Lower lobe of right lung (tissue), 2 donors: Measurements from ENCODE around the gene OGDH. TPM values are rescaled to one million over a fixed set of nuclear protein-coding genes. Genes with fewer than 3 reads are reported as not detected.
A peak's percentile ranks its signal among the peaks of the same experiment; 100 is the strongest.

Experiments used
- ATAC-seq, 2 donors: fragments of 200-7000 bp; cut with Tn5 transposase; one replicate each; pipeline ENCODE4 v1.9.1; 2020 to 2022; ENCODE audit warnings: mild to moderate bottlenecking in 2 of 2, moderate library complexity in 2 of 2
- DNase-seq: peaks from one replicate; pipeline ENCODE4 v3.0.0-alpha.2; 2020
- H3K27ac ChIP-seq: fragments of 200-600 bp; one replicate; pipeline ENCODE4 v1.8.0; 2022
- H3K27me3 ChIP-seq: fragments of 200-600 bp; one replicate; pipeline ENCODE4 v1.8.0; 2022; ENCODE audit warnings: low read depth
- H3K36me3 ChIP-seq: fragments of 200-600 bp; one replicate; pipeline ENCODE4 v1.8.0; 2022; ENCODE audit warnings: mild to moderate bottlenecking
- H3K4me1 ChIP-seq: fragments of 200-600 bp; one replicate; pipeline ENCODE4 v1.8.0; 2022
- H3K4me3 ChIP-seq: fragments of 200-600 bp; one replicate; pipeline ENCODE4 v1.8.0; 2022; ENCODE audit warnings: mild to moderate bottlenecking
- H3K9me3 ChIP-seq: fragments of 200-600 bp; one replicate; pipeline ENCODE4 v1.8.0; 2022
- intact Hi-C: fragments of 100-400 bp; cut with DNase I; formaldehyde crosslinking; loops from one replicate; pipeline ENCODE4 v1.11.0; 2022
- total RNA-seq: library from RNA; stranded (reverse); fragmentation: NEBNext Ultra II Directional; extraction: Animal tissue kit (Norgen Biotek cat#: 25700); gene quantifications from one replicate; pipeline ENCODE4 v1.2.1, GENCODE V29; 2021
- TF ChIP-seq, protein P1 (sequence below): fragments of 200-600 bp; IDR thresholded peaks from one replicate; pipeline ENCODE4 v1.8.0; 2022; ENCODE audit warnings: antibody characterized with exemption, mild to moderate bottlenecking
- donor health status: DM: no; HTN: yes; CAD: no; lungs with severe emphysema.

The OGDH gene
- total RNA-seq, 1 donor from 2014 or later: 132 TPM

DNA sequence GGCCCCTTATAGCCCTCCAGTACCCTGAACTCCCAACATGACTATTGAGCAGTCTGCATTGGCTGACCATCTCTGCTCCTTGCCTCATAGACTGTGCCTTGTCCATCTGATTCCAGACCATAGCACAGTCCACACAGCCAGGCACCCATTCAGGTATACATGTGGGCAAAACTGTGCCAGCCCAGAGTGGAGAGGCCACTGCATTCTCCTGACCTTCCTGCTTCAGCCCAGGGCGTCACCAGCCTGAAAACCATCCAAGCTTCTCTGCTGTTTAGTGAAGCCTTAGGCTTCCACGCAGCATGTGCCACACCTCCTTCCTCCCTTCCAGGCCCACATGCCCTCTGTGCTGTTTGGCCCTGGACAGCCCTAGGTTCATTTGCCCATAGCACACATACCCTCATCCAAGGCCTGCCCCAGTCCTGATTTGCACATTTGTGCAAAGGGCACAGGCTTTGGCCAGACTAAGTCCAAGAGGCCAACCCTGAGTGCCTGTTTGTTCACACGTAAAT is 43.2 kb upstream of the OGDH start:
- peaks cover 51% of the 10 kb centered on the region for H3K36me3 ChIP-seq
- intact Hi-C loops: no loop called here

GRCh38 chr7:44564606-44565005 is 41.8 kb upstream of the OGDH start:
- Histone ChIP-seq H3K4me3 (no peak overlapping the region), H3K4me1 (no peaks in the 10 kb centered on the region), H3K27me3 (no peaks in the 10 kb centered on the region), H3K36me3 (peaks cover 65% of the 10 kb centered on the region), H3K9me3 (no peaks in the 10 kb centered on the region), H3K27ac (no peak overlapping the region)
- intact Hi-C loops: no loop called here
- DNase-seq (no peak), ATAC-seq (no peak)
- TF ChIP-seq, protein P1, sequence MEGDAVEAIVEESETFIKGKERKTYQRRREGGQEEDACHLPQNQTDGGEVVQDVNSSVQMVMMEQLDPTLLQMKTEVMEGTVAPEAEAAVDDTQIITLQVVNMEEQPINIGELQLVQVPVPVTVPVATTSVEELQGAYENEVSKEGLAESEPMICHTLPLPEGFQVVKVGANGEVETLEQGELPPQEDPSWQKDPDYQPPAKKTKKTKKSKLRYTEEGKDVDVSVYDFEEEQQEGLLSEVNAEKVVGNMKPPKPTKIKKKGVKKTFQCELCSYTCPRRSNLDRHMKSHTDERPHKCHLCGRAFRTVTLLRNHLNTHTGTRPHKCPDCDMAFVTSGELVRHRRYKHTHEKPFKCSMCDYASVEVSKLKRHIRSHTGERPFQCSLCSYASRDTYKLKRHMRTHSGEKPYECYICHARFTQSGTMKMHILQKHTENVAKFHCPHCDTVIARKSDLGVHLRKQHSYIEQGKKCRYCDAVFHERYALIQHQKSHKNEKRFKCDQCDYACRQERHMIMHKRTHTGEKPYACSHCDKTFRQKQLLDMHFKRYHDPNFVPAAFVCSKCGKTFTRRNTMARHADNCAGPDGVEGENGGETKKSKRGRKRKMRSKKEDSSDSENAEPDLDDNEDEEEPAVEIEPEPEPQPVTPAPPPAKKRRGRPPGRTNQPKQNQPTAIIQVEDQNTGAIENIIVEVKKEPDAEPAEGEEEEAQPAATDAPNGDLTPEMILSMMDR: no peak

More for the DNA sequence above, 43.2 kb upstream of the OGDH start:
- DNase-seq (no peak), ATAC-seq (no peak)
- no peaks in the 10 kb centered on the region for H3K27me3 ChIP-seq
- no peaks in the 10 kb centered on the region for H3K9me3 ChIP-seq
- no peak overlapping the region for H3K4me3 ChIP-seq
- TF ChIP-seq, protein P1: no peak
- no peak overlapping the region for H3K27ac ChIP-seq
- H3K4me1 ChIP-seq: no peaks in the 10 kb centered on the region

DNA sequence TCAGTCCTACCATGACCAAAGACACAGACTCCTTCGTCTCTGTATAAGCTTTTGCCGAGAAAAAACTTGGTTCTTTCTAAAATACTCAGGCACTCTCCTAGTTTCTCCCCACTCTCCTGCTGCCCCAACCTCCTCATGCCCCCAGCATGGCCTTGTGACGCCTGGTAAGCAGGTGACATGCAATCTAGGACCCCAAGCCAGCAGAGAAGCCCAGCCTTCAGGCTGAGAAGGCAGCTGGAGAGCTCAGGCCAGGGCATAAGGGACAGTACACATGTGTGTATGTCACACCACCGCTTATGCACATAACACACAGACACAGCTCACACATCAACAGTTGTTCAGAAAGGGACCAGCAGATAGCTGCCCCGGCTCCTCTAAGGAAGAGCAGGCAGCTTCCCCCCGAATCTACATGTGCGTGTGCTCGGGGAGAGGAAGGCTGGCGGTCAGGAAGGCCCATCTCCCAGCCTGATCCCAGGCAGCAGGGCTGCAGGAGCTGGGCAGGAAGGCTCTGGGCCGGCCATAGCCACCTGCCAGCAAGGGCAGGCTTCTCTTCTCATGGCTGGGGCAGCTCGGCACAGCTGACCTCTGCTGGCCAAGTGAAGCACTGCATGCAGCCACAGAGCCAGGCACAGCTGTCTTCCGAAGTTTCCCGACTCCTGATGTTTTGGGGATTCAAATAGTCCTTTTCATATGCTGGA is 41.2 kb upstream of the OGDH start:
- Histone ChIP-seq H3K4me1 (no peaks in the 10 kb centered on the region), H3K4me3 (no peak overlapping the region), H3K36me3 (peaks cover 72% of the 10 kb centered on the region), H3K27ac (no peak overlapping the region), H3K27me3 (no peaks in the 10 kb centered on the region), H3K9me3 (no peaks in the 10 kb centered on the region)
- DNase-seq: peak; percentile 78
- TF ChIP-seq, protein P1: peak; percentile 98
- ATAC-seq: peak; percentile 90 to 91
- intact Hi-C loops: no loop called here

DNA sequence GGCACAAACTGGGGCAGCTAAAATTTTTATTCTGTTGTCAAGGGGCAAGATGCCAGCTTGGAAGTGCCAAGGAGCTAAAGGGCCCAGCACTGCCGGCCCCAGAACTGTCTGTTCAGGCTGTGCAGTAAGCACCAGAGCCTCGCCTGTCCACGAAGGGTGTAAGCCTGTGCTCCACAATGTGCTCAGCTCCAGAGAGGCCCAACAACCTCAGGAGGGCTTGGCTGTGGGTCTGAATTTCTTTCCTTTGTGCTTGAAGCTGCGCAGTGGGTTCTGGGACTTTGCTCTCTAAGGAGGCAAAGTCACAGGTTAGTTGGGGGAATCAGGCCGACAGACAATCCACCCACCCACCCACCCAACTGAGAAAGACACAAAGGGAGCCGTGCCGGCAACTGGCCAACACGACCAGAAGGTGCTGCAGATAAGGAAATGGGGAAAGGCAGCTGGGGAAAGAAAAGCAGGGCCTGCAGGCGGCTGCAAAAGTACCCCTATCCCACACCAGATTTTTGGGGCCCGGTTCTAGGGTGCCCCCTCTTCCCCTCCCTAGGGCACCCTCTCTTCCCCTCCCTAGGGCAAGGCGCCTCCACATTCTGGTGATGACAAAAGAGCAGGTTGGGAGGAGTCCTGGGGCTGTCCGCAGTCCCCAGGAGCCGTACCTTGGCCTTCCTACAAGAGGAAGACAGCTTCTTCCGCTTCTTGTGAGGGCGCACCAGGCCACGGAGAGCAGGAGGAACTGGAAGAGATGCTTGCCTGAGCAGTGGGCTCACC is 40.5 kb upstream of the OGDH start:
- H3K36me3 ChIP-seq: peaks cover 79% of the 10 kb centered on the region
- H3K4me3 ChIP-seq: no peak overlapping the region
- intact Hi-C loops: no loop called here
- TF ChIP-seq, protein P1: no peak
- no peaks in the 10 kb centered on the region for H3K27me3 ChIP-seq
- no peaks in the 10 kb centered on the region for H3K9me3 ChIP-seq
- H3K4me1 ChIP-seq: no peaks in the 10 kb centered on the region
- ATAC-seq (peak; percentile 4 to 32), DNase-seq (no peak)
- no peak overlapping the region for H3K27ac ChIP-seq

- Histone ChIP-seq H3K27me3 (no peaks in the 10 kb centered on the region), H3K27ac (no peak overlapping the region), H3K4me3 (no peak overlapping the region), H3K36me3 (peaks cover 86% of the 10 kb centered on the region), H3K4me1 (no peaks in the 10 kb centered on the region), H3K9me3 (no peaks in the 10 kb centered on the region)
- intact Hi-C loops: no loop called here
- TF ChIP-seq, protein P1: no peak
- ATAC-seq (no peak), DNase-seq (no peak)
These were observed 39.7 kb upstream of the OGDH start for GRCh38 chr7:44566680-44567079.
